Measurements from ENCODE around the gene TTPAL.

TTPAL gene

DNA sequence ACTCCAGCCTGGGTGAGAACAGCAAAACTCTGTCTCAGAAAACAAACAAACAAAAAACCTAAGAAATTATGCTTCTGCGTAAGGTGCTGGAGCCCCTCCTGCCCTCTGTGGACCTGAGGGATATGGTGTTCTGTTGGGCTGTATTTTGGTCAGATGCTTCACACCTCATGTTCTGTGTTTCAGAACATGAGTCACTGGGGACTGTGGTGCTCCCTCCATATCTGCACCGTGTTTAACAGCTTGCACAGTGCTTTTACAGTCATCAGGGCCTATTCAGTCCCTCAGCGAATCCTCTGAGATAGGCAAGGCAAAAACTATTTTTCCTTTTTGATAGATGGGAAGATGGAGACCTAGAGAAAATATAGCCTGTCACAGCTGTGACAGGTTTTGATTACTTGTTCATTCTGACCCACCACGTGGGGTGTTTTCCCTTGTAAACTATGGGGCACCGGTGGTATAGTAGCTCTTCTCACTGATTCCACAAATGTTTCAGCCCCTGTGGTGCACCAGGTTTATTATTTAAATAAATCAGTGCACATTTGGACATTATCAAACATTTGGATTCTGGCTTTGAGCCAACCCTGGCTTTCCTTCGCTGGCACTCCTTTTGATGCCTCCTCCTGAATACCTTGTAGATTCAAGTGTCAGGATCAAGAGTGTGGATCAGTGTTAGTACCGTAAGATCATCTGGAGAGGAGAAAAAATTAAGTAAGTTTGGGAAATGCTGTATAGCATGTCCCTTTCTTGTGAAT, 9.6 kb downstream of the TTPAL start:
- in situ Hi-C loops (cut with MboI; ENCODE audit: low pct_unique_long_range_greater_than_20kb, low sequenced_read_pairs, unreplicated experiment), result no loop called here
- DNase-seq (ENCODE audit: low spot score), result no peak
- TF ChIP-seq, protein P1, sequence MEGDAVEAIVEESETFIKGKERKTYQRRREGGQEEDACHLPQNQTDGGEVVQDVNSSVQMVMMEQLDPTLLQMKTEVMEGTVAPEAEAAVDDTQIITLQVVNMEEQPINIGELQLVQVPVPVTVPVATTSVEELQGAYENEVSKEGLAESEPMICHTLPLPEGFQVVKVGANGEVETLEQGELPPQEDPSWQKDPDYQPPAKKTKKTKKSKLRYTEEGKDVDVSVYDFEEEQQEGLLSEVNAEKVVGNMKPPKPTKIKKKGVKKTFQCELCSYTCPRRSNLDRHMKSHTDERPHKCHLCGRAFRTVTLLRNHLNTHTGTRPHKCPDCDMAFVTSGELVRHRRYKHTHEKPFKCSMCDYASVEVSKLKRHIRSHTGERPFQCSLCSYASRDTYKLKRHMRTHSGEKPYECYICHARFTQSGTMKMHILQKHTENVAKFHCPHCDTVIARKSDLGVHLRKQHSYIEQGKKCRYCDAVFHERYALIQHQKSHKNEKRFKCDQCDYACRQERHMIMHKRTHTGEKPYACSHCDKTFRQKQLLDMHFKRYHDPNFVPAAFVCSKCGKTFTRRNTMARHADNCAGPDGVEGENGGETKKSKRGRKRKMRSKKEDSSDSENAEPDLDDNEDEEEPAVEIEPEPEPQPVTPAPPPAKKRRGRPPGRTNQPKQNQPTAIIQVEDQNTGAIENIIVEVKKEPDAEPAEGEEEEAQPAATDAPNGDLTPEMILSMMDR (IDR thresholded peaks at IDR 0.05; ENCODE audit: extremely low read depth, insufficient read depth, missing control alignments), result no peak

DNA sequence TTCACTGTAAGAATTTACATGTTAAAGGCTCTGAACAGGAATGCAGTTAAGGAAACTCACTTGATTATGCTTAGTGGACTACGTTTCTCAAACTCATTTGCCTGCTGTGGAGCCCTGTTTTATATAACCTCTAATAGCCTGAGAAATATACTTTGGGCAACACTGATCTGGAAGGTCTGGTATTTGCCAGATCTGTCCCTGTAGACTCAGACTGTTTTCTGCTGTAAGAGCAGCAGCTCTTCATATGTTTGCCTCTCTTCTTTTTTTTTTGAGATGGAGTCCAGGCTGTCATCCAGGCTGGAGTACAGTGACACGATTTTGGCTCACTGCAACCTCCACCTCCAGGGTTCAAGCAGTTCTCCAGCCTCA, 10.1 kb downstream of the TTPAL start:
- TF ChIP-seq, protein P1 (IDR thresholded peaks at IDR 0.05; ENCODE audit: extremely low read depth, insufficient read depth, missing control alignments), result no peak
- in situ Hi-C loops (cut with MboI; ENCODE audit: low pct_unique_long_range_greater_than_20kb, low sequenced_read_pairs, unreplicated experiment), result no loop called here
- no peak for DNase-seq (ENCODE audit: low spot score)

DNA sequence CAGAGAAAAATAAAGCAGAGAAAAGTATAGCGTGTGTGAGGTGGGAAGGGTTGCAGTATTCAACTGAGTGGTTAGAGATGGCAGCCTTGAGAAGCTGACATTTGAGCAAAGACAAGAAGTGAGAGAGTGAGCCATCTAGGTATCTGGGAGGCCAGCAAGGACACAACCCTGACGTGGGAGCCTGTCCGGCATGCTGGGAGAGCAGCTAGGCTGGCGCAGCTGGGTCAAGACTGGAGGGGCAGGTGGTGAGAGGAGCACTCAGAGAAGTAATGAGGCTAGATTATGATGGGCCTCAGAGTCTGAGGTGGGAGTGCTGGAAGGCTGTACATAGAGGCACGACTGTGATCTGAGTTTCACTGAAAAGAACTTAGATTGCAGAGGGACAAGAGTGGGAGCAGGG, 12.9 kb downstream of the TTPAL start:
- TF ChIP-seq, protein P1 (IDR thresholded peaks at IDR 0.05; ENCODE audit: extremely low read depth, insufficient read depth, missing control alignments), result no peak
- DNase-seq (ENCODE audit: low spot score), result no peak
- in situ Hi-C loops (cut with MboI; ENCODE audit: low pct_unique_long_range_greater_than_20kb, low sequenced_read_pairs, unreplicated experiment), result no loop called here

DNA sequence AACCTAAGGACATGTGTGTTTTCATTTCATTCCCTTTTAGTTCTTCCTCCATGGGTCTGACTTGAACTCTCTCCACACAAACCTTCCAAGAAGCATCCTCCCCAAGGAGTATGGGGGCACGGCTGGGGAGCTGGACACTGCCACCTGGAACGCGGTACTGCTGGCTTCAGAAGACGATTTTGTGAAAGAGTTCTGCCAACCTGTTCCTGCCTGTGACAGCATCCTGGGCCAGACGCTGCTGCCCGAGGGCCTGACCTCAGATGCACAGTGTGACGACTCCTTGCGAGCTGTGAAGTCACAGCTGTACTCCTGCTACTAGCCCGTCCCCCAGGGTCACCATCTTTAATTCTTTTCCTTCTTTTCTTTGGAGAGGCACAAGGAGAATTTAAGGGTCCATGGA, 13.5 kb downstream of the TTPAL start:
- TF ChIP-seq, protein P1 (IDR thresholded peaks at IDR 0.05; ENCODE audit: extremely low read depth, insufficient read depth, missing control alignments), result no peak
- in situ Hi-C loops (cut with MboI; ENCODE audit: low pct_unique_long_range_greater_than_20kb, low sequenced_read_pairs, unreplicated experiment), result no loop called here
- no peak for DNase-seq (ENCODE audit: low spot score)

DNA sequence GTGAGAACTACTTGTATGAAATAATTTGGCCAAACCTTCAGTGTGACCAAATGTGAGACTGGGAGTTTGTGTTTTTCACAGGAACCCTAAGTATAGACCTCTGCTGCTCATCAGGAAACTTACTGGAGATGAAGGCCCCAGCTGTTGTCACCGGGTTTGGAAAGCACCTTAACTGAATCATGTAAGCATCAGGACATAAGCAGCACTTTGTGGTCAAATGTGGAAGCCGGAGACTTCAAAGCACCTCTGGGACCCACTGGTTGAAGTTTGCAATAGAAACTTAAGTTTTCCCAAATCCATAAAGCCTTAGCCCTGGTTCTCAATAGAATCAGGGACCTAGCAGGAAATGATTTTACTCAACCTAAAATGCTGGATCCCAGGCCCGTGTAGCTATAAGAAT, 14.3 kb downstream of the TTPAL start:
- DNase-seq (ENCODE audit: low spot score), result peak; percentile 39
- in situ Hi-C loops (cut with MboI; ENCODE audit: low pct_unique_long_range_greater_than_20kb, low sequenced_read_pairs, unreplicated experiment), result no loop called here
- TF ChIP-seq, protein P1 (IDR thresholded peaks at IDR 0.05; ENCODE audit: extremely low read depth, insufficient read depth, missing control alignments), result no peak

DNA sequence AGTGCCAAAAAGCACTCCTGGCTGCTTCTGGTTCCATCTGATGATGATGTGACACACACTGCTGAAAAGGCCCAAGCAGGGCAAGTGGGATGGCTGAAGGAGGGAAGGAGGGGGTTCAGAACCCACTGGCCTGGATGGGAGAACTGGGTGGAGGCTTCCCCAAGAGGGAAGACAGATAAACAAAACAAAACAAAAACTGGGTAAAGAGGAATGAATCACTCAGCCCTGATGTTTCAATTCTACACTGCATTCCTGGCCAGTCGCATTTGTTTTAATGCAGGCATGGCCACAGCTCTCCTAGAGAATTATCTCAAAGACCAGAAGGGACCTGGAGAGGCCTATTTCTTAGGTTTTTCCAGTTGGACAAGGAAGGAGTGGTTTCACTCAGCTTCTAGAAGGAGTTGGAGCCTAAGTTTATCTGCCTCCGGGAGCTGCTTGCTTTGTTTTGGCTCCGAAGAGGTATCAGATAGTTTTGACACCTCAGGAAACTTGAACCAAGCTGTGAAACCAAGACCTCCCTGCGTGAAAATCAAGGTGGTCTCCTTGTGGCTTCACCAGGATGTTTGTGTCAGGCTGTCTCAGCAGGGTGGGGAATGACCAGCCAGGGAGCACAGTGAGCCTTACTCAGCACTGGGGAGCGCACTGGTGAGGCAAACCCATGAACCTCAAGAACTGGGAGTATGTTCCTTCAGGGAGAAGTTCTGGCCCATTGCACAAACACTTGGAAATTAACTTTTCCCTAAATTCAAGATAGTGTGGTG, 16.1 kb downstream of the TTPAL start:
- in situ Hi-C loops (cut with MboI; ENCODE audit: low pct_unique_long_range_greater_than_20kb, low sequenced_read_pairs, unreplicated experiment), result no loop called here
- no peak for DNase-seq (ENCODE audit: low spot score)
- TF ChIP-seq, protein P1 (IDR thresholded peaks at IDR 0.05; ENCODE audit: extremely low read depth, insufficient read depth, missing control alignments), result no peak

All from GM13977 (cell line).